GM23248 (cell line): ENCODE measurements around the gene TTC3. TPM values are rescaled to one million over a fixed set of nuclear protein-coding genes. Genes with fewer than 3 reads are reported as not detected.

ENCODE experiments used
- DNase-seq: peaks from one replicate; pipeline ENCODE4 v3.0.0-alpha.2; 2015
- H2AFZ ChIP-seq: fragments of 200-600 bp; sonication (generic); 2 replicates; pipeline ENCODE4 v1.6.1; 2016; ENCODE audit warnings: antibody characterized with exemption
- H3F3A ChIP-seq: fragments of 200-600 bp; sonication (generic); 2 replicates; pipeline ENCODE4 v1.6.1; 2016; ENCODE audit warnings: mild to moderate bottlenecking, antibody characterized with exemption, mixed run types; ENCODE audit not compliant: insufficient read depth
- H3K27ac ChIP-seq: fragments of 200-600 bp; sonication (generic); 2 replicates; pipeline ENCODE4 v1.5.1; 2016; ENCODE audit warnings: mild to moderate bottlenecking
- H3K27me3 ChIP-seq: fragments of 200-600 bp; sonication (generic); replicated peaks from 2 replicates; pipeline ENCODE4 v1.6.1; 2016; ENCODE audit warnings: mild to moderate bottlenecking; ENCODE audit not compliant: insufficient read depth
- H3K36me3 ChIP-seq: fragments of 200-600 bp; sonication (generic); 2 replicates; pipeline ENCODE4 v1.6.1; 2016; ENCODE audit warnings: low read depth, mild to moderate bottlenecking
- H3K4me1 ChIP-seq: fragments of 200-600 bp; sonication (generic); 2 replicates; pipeline ENCODE4 v1.6.1; 2016; ENCODE audit warnings: mild to moderate bottlenecking; ENCODE audit not compliant: insufficient read depth
- H3K4me2 ChIP-seq: fragments of 200-600 bp; sonication (generic); one replicate; pipeline ENCODE4 v1.6.1; 2016; ENCODE audit warnings: mild to moderate bottlenecking; ENCODE audit not compliant: unreplicated experiment
- H3K4me3 ChIP-seq: fragments of 200-600 bp; sonication (generic); 2 replicates; pipeline ENCODE4 v1.5.1; 2016; ENCODE audit warnings: mild to moderate bottlenecking
- H3K79me2 ChIP-seq: fragments of 200-600 bp; sonication (generic); 2 replicates; pipeline ENCODE4 v1.6.1; 2016; ENCODE audit warnings: mild to moderate bottlenecking; ENCODE audit not compliant: insufficient read depth
- H3K9ac ChIP-seq: fragments of 200-600 bp; sonication (generic); 2 replicates; pipeline ENCODE4 v1.6.1; 2016; ENCODE audit warnings: mild to moderate bottlenecking
- H3K9me2 ChIP-seq: fragments of 200-600 bp; sonication (generic); 2 replicates; pipeline ENCODE4 v1.6.1; 2016; ENCODE audit warnings: mixed run types, mild to moderate bottlenecking, moderate library complexity; ENCODE audit not compliant: insufficient read depth
- H3K9me3 ChIP-seq: fragments of 200-600 bp; sonication (generic); one replicate; pipeline ENCODE4 v1.6.1; 2017; ENCODE audit warnings: low read depth
- H4K20me1 ChIP-seq: fragments of 200-600 bp; sonication (generic); 2 replicates; pipeline ENCODE4 v1.6.0; 2016; ENCODE audit not compliant: insufficient read depth
- EZH2 ChIP-seq: fragments of 200-600 bp; sonication (generic); IDR thresholded peaks from 2 replicates; pipeline ENCODE4 v1.6.1; 2018; ENCODE audit warnings: antibody characterized with exemption, mild to moderate bottlenecking; ENCODE audit not compliant: insufficient read depth, poor library complexity, severe bottlenecking
- EZH2phosphoT487 ChIP-seq: fragments of 200-600 bp; sonication (generic); IDR thresholded peaks from 2 replicates; pipeline ENCODE4 v1.6.1; 2018; ENCODE audit warnings: antibody characterized with exemption, moderate library complexity, mild to moderate bottlenecking, low read depth; ENCODE audit not compliant: insufficient read depth
- WGBS, 2 experiments: methylation state at CpG; one replicate each; pipeline ENCODE4 v1.1.6; 2015 to 2017; ENCODE audit warnings: low lambda C conversion rate in 2 of 2, low coverage in 1 of 2; ENCODE audit errors: missing lambda C conversion rate in 2 of 2; 5-methylcytosine and 5-hydroxymethylcytosine counted together
- in situ Hi-C: fragments of 300-500 bp; cut with MboI; formaldehyde crosslinking; loops from 2 replicates; pipeline ENCODE4 v1.15.0; 2020
- polyA plus RNA-seq: library from polyadenylated mRNA; unstranded; fragments of >200 nt; fragmentation: Nextera tagmentation; extraction: Ambion mirVana; gene quantifications from 2 replicates; pipeline ENCODE4 v1.2.1, GENCODE V29; 2016
- total RNA-seq: library from RNA; depleted of rRNA; stranded (reverse); fragments of >200 nt; shearing (Covaris generic); gene quantifications from 2 replicates; pipeline ENCODE4 v1.2.3, GENCODE V29; 2014

The TTC3 gene
- total and polyA plus RNA-seq, 2 experiments from 2014 or later, result 204 to 216 TPM

- Histone ChIP-seq H3K9ac (no peak overlapping the region), H3K27ac (no peak overlapping the region), H3K79me2 (peaks cover 51% of the 10 kb centered on the region), H3F3A (peaks cover 14% of the 10 kb centered on the region; the same call in 1 of the 2 replicates), H3K36me3 (peaks cover 11% of the 10 kb centered on the region; the same call in 1 of the 2 replicates), H3K4me3 (no peak overlapping the region), H3K4me1 (no peaks in the 10 kb centered on the region), H3K27me3 (no peaks in the 10 kb centered on the region), H3K9me3 (no peaks in the 10 kb centered on the region), H3K4me2 (no peak overlapping the region), H4K20me1 (no peaks in the 10 kb centered on the region), H3K9me2 (no peaks in the 10 kb centered on the region), H2AFZ (no peak overlapping the region)
- in situ Hi-C loops, result no loop called here
- no peak for DNase-seq
- TF ChIP-seq EZH2 (no peak), EZH2phosphoT487 (no peak)
Measured at GRCh38 chr21:37117204-37117603, 44.1 kb downstream of the TTC3 start.

DNA sequence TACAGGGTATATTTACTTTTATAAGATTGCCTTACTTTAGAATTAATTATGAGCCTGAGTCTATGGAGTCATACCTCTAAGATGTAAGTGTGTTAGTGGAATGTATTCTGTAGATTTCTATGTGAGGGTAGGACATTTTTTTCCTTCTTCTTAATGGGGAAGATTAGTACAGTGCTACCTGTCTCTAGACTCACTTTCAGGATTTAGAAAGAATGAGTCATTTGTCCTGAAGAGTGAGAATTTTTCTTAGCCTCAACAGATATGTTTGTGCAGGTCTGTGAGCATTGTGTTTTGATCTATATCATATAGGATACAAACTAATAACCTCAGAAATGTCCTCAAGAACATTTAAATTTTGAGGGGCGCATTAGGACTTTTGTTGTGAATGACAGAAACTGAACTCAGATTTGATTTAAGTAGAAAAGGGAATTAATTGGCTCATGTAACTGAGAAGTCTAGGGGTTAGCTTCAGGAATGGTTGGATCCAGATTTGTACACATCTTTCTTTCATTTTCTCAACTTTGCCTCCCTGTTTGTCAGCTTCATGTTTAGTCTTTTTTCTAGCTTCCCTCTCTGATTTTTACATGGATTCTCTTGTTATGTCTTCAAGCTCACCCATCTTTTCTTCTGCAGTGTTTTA lies 45.3 kb downstream of the TTC3 start:
- TF ChIP-seq EZH2, result no peak
- no peak for TF ChIP-seq EZH2phosphoT487
- DNase-seq, result no peak
- in situ Hi-C loops, result no loop called here
- H3F3A ChIP-seq, result peaks cover 14% of the 10 kb centered on the region
- no peaks in the 10 kb centered on the region for H3K4me1 ChIP-seq
- H3K79me2 ChIP-seq, result peaks cover 60% of the 10 kb centered on the region
- H3K36me3 ChIP-seq, result peaks cover 13% of the 10 kb centered on the region; the same call in 1 of the 2 replicates
- no peaks in the 10 kb centered on the region for H3K27me3 ChIP-seq
- WGBS, 2 experiments, result 94 to 98% methylated on average over 1 of the region's 1 CpG
- H3K9ac ChIP-seq, result no peak overlapping the region
- H2AFZ ChIP-seq, result no peak overlapping the region
- no peaks in the 10 kb centered on the region for H3K9me2 ChIP-seq
- H3K9me3 ChIP-seq, result no peaks in the 10 kb centered on the region
- no peak overlapping the region for H3K4me2 ChIP-seq
- no peak overlapping the region for H3K4me3 ChIP-seq
- H4K20me1 ChIP-seq, result no peaks in the 10 kb centered on the region
- no peak overlapping the region for H3K27ac ChIP-seq

- no peaks in the 10 kb centered on the region for H4K20me1 ChIP-seq
- TF ChIP-seq EZH2phosphoT487 (no peak), EZH2 (no peak)
- no peak overlapping the region for H3K4me2 ChIP-seq
- no peak overlapping the region for H3K27ac ChIP-seq
- in situ Hi-C loops, result no loop called here
- H3K9me3 ChIP-seq, result no peaks in the 10 kb centered on the region
- peaks cover 14% of the 10 kb centered on the region for H3F3A ChIP-seq
- H3K4me3 ChIP-seq, result no peak overlapping the region
- no peak for DNase-seq
- 74 to 76% methylated on average over 6 of the region's 6 CpGs for WGBS, 2 experiments
- H2AFZ ChIP-seq, result no peak overlapping the region
- H3K27me3 ChIP-seq, result no peaks in the 10 kb centered on the region
- H3K9me2 ChIP-seq, result no peaks in the 10 kb centered on the region
- peaks cover 63% of the 10 kb centered on the region for H3K79me2 ChIP-seq
- no peak overlapping the region for H3K9ac ChIP-seq
- no peaks in the 10 kb centered on the region for H3K4me1 ChIP-seq
- peaks cover 19% of the 10 kb centered on the region; the same call in 1 of the 2 replicates for H3K36me3 ChIP-seq
Measured at GRCh38 chr21:37119421-37120218, 46.6 kb downstream of the TTC3 start.

DNA sequence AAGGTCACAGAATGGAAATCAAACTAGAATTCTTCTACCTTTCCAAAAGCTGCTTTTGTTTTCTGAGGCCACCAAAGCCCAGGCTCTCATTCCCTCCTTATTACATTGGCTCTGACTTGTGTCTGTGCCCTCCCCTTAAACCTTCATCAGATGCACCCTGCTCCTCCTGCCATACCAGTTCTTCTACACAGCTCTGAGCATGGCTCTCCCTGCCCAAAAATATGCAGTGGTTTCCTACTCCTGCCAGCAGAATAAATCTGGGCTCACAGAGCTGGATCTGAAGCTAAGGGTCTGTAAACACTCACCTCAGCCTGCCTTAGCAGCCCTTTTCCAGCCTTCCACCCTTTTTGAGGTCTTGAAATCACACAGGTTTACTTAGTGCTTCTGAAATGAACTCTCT lies 55.0 kb downstream of the TTC3 start:
- H3F3A ChIP-seq, result no peaks in the 10 kb centered on the region
- H2AFZ ChIP-seq, result no peak overlapping the region
- H3K9me2 ChIP-seq, result no peaks in the 10 kb centered on the region
- no peaks in the 10 kb centered on the region for H4K20me1 ChIP-seq
- H3K36me3 ChIP-seq, result peaks cover 61% of the 10 kb centered on the region
- TF ChIP-seq EZH2phosphoT487, result no peak
- TF ChIP-seq EZH2, result no peak
- no peak for DNase-seq
- no peaks in the 10 kb centered on the region for H3K9me3 ChIP-seq
- H3K4me3 ChIP-seq, result no peak overlapping the region
- no peak overlapping the region for H3K9ac ChIP-seq
- no peak overlapping the region for H3K4me2 ChIP-seq
- H3K27me3 ChIP-seq, result no peaks in the 10 kb centered on the region
- in situ Hi-C loops, result no loop called here
- no peaks in the 10 kb centered on the region for H3K4me1 ChIP-seq
- H3K27ac ChIP-seq, result no peak overlapping the region
- H3K79me2 ChIP-seq, result peaks cover 16% of the 10 kb centered on the region
